Astrocyte of the spinal cord (primary cell): ENCODE measurements around the gene FKBP2.

Experiments
- DNase-seq: peaks from one replicate; pipeline ENCODE4 v3.0.0; 2011; ENCODE audit warnings: low read depth, low spot score
- H3K4me3 ChIP-seq: 2 replicates; pipeline ENCODE4 v1.5.1; 2011; ENCODE audit warnings: low read depth, mild to moderate bottlenecking, low read length, moderate library complexity
- in situ Hi-C: cut with HindIII; loops from 2 replicates; pipeline ENCODE4 v1.10.0; 2017; ENCODE audit warnings: low sequenced_read_pairs
- TF ChIP-seq, protein P1 (sequence below): IDR thresholded peaks from 2 replicates; pipeline ENCODE4 v1.5.1; 2012; ENCODE audit warnings: low read depth, mild to moderate bottlenecking, low read length, inconsistent platforms

FKBP2 gene

DNA sequence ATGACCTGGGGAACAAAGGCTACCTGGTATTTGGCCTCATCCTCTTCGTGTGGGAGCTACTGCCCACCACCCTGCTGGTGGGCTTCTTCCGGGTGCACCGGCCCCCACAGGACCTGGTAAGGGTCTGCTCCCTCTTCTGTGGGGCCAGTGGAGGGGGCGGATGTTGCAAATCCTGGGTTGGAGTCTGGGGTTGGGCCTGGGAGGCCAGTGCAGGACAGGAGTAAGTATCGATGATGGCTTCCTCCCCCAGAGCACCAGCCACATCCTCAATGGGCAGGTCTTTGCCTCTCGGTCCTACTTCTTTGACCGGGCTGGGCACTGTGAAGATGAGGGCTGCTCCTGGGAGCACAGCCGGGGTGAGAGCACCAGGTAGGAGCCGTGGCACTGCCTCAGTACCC is 47.5 kb downstream of the FKBP2 start:
- TF ChIP-seq, protein P1, sequence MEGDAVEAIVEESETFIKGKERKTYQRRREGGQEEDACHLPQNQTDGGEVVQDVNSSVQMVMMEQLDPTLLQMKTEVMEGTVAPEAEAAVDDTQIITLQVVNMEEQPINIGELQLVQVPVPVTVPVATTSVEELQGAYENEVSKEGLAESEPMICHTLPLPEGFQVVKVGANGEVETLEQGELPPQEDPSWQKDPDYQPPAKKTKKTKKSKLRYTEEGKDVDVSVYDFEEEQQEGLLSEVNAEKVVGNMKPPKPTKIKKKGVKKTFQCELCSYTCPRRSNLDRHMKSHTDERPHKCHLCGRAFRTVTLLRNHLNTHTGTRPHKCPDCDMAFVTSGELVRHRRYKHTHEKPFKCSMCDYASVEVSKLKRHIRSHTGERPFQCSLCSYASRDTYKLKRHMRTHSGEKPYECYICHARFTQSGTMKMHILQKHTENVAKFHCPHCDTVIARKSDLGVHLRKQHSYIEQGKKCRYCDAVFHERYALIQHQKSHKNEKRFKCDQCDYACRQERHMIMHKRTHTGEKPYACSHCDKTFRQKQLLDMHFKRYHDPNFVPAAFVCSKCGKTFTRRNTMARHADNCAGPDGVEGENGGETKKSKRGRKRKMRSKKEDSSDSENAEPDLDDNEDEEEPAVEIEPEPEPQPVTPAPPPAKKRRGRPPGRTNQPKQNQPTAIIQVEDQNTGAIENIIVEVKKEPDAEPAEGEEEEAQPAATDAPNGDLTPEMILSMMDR: no peak
- in situ Hi-C loops: no loop called here
- H3K4me3 ChIP-seq: no peak overlapping the region
- DNase-seq: no peak

DNA sequence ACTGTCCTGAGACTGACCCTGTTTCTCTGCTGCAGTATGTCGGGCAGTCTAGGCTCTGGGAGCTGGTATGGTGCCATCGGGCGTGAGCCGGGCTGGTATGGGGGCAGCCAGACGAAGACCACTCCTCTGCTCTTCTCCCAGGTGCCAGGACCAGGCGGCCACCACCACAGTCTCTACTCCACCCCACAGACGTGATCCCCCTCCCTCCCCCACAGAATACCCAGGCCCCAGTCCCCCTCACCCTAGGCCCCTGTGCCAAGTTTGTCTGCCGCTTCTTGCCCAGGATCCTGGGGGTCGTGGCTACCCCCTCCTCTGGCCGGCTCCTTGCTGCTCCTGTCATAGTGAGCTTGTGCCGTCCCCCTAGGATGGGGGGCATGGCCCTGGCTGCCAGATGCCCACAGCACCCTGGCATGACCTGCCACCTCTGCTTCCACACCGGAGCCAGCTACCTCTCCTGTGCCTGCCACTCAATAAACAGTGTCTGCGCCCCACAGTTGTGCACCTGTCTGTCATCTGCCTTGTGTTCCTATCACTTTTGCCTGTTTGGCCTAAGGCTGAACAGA is 48.2 kb downstream of the FKBP2 start:
- TF ChIP-seq, protein P1: no peak
- no peak overlapping the region for H3K4me3 ChIP-seq
- DNase-seq: no peak
- in situ Hi-C loops: no loop called here

DNA sequence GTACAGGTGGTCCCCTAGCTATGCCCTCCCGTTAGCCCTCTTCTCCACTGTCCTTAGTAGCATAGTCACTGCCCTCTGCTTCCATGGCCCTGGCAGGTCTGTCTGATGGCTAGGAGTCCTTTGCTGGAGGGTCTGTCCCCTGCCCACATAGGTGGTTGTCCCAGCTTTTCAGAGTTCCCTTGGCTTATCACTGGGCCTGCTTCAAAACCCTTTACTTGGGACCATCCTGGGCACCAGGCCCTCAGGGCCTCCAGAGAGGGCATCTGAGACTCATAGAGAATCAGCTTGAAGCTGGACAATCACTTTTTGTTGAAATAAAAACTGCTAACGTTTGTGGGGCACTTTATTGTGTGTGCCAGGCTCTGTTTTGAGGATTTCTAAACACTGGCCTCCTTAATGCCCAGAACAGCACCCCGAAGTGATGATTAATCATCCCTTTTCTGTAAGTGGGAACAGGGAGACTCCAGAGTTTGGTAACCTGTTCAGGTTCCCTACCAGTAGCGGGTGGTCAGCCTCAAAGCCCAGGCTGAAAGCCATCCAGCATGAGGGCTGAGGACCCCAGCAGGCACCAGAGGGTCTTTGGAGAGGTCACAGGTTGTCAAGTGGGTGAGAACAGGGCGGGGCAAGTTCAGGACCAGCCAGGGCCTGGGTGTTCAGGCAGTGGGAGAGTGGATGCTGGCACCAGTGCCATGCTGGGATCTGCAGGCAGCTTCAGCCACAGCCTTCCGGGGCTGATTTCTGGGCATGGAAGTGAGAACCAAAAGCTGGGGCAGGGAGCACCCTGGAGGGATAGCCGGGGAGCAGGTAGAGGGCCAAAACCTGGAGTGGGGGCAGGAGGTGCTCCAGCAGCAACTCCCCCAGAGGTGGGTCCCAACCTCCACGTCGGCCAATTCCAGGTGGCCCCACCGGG is 49.7 kb downstream of the FKBP2 start:
- in situ Hi-C loops: no loop called here
- TF ChIP-seq, protein P1: no peak
- no peak for DNase-seq
- no peak overlapping the region for H3K4me3 ChIP-seq

DNA sequence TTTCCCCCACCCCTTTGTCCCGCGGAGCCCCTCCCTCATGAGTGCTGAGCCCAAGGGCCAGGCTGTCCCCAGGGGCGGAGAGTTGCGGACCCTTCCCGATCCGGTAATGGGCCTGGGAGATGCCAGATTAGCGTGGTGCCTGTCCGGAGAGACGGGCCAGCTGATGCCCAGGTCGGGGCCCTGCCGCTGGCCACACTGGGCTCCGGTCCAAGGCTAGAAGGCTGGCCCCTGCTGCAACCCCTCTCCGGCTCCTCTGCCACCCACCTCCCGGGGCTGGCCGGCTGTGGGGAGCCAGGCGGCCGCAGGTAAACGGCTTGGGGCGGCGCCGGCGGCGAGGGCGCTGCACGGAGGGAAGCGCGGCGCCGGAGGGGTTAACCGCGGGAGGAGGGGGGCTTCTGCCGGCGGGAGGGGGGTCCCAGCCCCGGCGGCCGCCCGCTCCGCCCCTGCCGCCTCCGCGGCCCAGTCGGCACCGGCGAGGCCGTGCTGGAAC is 50.4 kb downstream of the FKBP2 start, which contains the start of gene KCNK4:
Gene KCNK4, plus strand, starts transcription at position 41 of the 490 bp plus-strand sequence. CDS start 1,717 bp downstream, outside the sequence.
- H3K4me3 ChIP-seq: no peak within 1 kb of the TSS
- in situ Hi-C loops: no loop called here
- no peak for DNase-seq
- TF ChIP-seq, protein P1: no peak

DNA sequence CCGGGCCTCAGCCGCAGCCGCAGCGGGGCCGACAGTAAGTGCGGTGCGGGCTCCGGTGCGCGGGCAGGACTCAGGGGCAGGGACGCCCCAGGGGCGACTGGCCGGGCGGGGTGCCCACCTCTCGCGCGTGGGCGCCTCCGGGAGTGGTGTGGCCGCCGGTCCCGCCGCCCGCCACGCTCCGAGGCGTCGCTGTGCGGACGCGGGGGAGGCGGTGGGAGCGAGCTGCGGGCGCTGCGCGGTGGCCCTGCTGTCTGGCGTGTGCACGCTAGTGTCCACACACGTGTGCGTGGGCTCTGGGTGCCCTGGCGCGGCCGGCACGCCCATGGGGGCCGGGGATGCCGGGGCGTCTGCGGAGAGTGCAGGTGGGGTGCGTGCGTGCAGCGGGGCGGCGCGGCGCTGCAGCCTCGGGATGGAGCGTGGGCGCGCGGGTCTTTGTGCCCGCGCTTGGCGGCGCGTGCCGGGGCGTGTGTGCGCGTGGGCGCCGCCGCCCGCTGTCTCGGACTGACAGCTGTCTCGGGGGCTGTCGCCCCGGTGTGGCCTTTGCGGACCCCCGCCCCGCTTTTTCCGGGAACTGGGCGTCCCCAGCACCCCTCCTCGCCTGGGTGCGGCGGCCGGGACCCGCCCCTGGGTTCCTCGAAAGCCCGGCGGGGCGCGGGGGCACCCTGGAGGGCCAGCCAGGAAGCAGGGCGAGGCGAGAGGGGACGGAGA is 51.0 kb downstream of the FKBP2 start:
- TF ChIP-seq, protein P1: no peak
- no peak overlapping the region for H3K4me3 ChIP-seq
- in situ Hi-C loops: no loop called here
- no peak for DNase-seq

DNA sequence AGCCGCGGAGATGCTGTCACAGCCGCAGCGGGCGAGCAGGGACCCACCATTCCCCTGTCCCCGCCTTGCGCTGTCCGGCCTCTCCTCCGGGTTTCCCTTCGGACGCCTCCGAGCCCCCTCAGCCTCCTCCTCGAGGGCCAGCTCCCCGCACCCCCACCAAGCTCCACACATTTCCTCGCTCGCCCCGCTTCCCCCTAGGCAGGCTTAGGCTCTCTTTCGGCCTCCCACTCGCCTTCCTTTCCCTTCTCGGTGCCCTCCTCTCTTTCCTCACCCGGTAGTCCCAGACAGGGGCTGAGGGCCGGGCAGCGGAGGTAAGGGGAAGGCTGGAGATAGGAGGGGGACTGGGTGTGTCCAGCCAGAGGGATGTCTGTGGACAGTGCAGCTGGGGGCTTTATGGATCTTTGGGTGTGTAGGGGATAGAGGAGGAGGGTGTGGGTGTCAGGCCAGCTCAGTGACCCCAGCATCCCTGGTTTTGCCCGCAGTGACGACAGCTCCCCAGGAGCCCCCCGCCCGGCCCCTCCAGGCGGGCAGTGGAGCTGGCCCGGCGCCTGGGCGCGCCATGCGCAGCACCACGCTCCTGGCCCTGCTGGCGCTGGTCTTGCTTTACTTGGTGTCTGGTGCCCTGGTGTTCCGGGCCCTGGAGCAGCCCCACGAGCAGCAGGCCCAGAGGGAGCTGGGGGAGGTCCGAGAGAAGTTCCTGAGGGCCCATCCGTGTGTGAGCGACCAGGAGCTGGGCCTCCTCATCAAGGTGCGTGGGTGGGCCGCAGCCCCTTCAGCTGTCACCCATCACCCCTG is 51.8 kb downstream of the FKBP2 start:
- no peak overlapping the region for H3K4me3 ChIP-seq

More for the DNA sequence above, 51.8 kb downstream of the FKBP2 start:
- in situ Hi-C loops: no loop called here
- DNase-seq: no peak
- TF ChIP-seq, protein P1: no peak
